HG03565 (cell line): Measurements from ENCODE around the gene SPAST.
"Not testable (repeated sequence)": the region's sequence is repeated elsewhere in the genome, so short reads cannot be mapped to it uniquely, and the experiment has no call there.

Source experiments
- ATAC-seq: cut with Tn5 transposase; IDR thresholded peaks from one replicate; pipeline ENCODE4 v1.9.1; 2021; ENCODE audit warnings: mild to moderate bottlenecking, moderate library complexity; ENCODE audit not compliant: unreplicated experiment

Gene SPAST

DNA sequence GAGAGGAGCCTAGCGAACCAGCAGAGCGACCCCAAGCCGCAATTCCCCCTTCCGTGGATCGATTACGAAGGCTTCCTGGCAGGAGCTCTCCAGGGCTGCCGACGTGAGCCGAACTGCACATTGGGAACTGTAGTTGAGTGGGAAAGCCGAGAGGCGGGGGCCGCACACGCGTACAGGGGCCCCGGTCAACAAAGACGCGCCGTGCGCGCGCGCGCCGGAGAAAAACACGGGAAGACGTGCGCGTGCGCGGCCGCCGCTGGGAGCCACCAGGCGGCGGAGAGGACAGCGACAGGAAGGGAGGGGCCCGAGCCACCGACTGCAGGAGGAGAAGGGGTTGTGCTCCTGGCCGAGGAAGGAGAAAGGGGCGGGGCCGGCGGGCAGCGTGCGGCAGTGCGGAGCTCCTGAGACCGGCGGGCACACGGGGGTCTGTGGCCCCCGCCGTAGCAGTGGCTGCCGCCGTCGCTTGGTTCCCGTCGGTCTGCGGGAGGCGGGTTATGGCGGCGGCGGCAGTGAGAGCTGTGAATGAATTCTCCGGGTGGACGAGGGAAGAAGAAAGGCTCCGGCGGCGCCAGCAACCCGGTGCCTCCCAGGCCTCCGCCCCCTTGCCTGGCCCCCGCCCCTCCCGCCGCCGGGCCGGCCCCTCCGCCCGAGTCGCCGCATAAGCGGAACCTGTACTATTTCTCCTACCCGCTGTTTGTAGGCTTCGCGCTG is at the start of gene SPAST:
Gene SPAST (plus strand): TSS at position 247 of the 711 bp plus-strand sequence. CDS start 276 bp downstream, at position 523.
- ATAC-seq: peak; percentile 91

DNA sequence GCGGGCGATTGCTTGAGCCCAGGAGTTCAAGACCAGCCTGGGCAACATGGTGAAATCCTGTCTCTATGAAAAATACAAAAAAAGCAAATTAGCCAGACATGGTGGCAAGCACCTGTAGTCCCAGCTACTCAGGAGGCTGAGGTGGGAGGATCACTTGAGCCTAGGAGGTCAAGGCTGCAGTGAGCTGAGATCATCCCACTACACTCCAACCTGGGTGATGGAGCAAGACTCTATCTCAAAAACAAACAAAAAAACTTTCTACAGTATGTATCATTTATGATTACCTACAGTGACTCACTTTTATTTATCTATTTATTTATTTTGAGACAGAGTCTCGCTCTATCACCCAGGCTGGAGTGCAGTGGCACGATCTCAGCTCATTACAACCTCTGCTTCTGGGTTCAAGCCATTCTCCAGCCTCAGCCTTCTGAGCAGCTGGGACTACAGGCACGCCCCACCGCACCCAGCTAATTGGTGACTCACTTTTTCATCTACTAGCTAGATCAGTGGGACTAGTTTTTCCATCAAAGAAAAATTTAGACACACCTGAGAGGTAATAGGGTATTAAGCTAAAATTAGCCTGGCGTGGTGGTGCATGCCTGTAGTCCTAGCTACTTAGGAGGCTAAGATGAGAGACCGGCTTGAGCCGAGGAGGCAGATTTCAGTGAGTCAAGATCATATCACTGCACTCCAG is 44.4 kb upstream of the SPAST start:
- ATAC-seq: not testable (repeated sequence)

DNA sequence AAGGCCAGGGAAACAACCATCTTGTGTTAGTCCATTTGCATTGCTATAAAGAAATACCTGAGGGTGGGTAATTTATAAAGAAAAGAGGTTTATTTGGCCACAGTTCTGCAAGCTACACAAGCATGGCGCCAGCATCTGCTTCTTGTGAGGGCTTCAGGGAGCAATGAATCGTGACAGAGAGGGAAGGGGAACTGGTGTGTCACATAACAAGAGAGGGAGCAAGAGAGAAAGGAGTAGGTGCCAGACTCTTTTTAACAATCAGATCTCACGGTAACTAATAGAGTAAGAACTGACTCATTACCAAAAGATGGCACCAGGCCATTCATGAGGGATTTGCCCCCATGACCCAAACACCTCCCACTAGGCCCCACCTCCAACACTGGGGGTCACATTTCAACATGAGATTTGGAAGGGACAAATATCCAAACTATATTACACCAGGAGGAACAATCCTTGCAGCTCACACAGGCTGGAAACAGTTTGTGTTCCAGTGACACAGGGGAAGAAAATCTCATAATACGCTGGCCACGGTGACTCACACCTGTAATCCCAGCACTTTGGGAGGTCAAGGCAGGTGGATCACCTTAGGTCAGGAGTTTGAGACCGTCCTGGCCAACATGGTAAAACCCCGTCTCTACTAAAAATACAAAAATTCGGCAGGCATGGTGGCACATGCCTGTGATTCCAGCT is 29.0 kb upstream of the SPAST start:
- ATAC-seq: not testable (repeated sequence)

DNA sequence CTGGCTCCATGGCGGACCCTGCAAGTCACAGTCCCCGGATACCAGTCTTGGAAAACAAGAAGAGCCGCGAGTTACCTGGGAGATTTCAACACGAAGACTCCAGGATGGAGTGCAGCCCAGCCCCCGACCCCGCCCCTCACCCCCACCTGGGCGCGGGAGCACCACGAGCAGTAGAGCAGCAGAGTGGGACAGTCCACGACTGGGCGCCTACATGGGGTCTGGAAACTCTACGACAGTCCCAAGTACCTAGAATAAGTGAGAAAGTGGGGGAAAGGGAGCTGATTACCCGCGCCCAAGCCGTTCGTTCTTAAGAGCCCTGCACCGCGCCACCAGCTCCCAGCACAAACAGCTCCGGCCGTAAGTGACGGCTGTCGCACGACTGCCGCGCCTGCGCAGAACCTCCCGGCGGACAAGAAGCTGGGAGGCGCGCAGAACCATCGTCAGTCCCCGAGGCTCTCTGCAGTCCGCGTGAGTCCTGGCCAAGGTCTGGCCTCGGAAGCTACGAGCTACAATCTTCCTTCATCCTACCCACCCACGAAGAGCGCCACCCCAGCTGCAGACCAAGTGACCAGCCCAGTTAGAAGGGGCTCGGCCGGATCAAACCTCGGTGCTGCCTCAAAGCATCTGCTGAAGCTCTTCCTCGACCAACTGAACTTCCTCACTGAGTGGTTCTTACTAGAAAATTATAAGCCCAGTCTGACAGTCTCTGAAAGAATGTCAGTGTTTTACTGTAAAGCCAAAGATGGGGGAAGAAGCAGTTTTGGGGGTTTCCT is 23.7 kb upstream of the SPAST start, which contains the start of gene DPY30:
Gene DPY30 (minus strand): TSS at position 359 of the 773 bp plus-strand sequence. CDS start 349 bp downstream, at position 10.
- ATAC-seq: peak; percentile 88

GRCh38 chr2:32043561-32043960 is 19.8 kb upstream of the SPAST start:
- no peak for ATAC-seq

GRCh38 chr2:32051836-32052439 is 11.4 kb upstream of the SPAST start:
- no peak for ATAC-seq

DNA sequence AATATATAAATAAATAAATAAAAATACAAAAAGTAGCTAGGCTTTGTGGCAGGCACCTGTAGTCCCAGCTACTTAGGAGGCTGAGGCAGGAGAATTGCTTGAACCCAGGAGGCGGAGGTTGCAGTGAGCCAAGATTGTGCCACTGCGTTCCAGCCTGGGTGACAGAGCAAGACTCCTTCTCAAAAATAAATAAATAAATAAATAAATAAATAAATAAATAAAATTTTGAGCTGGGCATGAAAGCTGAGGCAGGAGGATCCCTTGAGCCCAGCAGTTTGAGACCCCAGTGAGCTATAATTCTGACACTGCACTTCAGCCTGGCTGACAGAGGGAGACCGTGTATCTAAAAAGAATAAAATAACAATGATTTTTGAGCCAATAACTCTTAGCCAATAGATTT is 8.8 kb upstream of the SPAST start:
- not testable (repeated sequence) for ATAC-seq

DNA sequence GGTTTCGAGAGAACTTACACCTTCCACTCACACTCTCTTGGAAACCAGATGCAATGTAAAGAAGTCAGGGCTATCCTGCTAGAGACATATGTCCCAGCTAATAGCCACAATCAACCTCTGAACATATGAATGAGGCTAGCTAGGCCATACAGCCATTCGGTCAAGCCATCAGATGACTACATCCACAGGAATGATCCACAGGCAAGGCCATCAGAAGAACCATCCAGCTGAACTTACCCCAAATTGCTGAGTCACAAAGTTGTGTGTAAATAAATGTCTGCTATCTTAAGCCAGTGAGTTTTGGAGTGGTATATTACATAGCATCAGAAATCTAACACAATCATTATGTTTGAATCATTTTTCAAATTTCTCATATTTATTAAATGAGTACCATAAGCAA is 5.2 kb upstream of the SPAST start:
- no peak for ATAC-seq

DNA sequence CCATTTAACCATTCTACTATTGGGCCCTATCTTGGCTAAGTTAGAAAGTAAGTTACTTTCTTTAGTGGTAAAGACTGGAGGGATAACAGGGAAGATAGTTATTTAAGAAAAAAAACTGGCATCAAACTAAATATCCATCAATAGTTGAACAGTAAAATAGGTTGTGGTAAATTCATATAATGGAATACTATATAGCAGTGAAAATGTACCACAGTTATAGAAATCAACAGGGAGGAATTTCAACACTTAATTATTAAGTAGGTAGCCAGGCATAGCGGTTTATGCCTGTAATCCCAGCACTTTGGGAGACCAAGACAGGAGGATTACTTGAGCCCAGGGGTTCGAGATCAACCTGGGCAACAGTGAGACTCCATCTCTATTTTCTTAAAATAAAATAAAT is 3.1 kb upstream of the SPAST start:
- ATAC-seq: no peak

DNA sequence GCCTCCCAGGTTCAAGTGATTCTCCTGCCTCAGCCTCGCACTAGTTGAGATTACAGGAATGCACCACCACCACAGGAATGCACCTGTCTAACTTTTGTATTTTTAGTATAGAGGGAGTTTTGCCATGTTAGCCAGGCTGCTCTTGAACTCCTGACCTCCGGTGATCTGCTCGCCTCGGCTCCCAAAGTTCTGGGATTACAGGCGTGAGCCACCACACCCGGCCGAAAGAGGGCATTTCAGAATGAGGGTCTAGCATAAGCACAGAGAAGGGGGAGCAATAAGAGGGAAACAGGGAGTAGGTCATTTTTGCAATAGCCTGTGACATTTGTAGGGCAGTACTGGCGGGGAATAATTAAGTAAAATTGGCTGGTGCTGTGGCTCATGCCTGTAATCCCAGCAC is 1.9 kb upstream of the SPAST start:
- ATAC-seq: no peak

DNA sequence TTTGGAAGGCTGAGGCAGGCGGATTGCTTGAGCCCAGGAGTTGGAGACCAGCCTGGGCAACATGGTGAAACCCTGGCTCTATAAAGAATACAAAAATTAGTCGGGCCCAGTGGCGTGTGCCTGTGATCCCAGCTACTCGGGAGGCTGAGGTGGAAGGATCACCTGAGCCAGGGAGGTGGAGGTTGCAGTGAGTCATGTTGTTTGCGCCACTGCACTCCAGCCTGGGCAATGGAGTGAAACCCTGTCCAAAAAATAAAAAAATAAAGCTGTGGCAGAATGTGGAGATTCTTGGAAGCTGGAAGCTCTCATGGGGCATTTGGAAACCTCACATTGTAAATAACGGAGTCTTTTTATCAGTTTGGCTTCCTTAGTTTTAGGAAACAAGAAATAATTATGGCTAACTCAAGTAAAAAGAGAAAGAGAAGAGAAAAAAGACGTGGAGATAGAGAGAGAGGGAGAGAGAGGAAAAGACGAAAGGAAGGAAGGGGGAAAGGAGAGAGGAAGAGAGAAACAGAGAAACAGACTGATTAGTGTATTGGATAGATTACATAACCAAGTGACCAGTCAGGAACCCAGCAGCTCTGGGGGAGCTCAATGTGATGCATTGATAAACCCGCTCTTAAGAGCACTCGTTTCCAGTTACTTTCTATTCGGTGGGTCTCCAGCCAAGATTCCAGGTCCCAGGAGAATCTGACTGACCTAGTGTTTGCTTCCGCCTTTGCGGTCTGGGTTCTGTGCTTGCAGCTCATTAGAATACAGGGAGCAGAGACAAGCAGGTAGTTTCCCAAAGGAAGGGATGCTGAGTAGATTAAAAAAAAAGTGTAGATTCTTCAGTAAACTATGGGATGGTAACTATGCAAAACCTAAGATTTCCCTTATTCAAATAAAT is 1.1 kb upstream of the SPAST start:
- no peak for ATAC-seq

GRCh38 chr2:32064021-32064601 is 755 bp downstream of the SPAST start:
- ATAC-seq: peak; percentile 1

GRCh38 chr2:32064713-32065112 is 1.4 kb downstream of the SPAST start:
- no peak for ATAC-seq

DNA sequence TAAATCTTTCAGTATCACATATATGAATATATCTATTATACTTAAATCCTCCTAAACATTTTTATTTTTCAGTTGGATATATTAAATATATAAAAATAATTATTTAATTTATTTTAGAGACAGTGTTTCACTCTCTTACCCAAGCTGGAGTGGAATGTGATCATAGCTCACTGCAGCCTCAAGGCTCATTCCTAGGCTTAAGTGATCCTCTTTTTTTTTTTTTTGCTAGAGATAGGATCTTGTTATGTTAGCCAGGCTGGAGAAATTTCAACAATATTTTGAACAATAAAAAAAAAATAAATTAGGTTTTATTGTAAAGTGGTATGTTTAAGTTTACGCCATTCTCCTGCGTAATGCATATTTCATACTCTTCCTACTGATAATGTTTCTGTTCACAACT is 4.2 kb downstream of the SPAST start:
- ATAC-seq: no peak

- ATAC-seq: no peak
Measured at GRCh38 chr2:32074134-32074506, 10.8 kb downstream of the SPAST start.

GRCh38 chr2:32095671-32096070 is 32.3 kb downstream of the SPAST start:
- no peak for ATAC-seq

GRCh38 chr2:32108111-32108510 is 44.8 kb downstream of the SPAST start:
- ATAC-seq: no peak

DNA sequence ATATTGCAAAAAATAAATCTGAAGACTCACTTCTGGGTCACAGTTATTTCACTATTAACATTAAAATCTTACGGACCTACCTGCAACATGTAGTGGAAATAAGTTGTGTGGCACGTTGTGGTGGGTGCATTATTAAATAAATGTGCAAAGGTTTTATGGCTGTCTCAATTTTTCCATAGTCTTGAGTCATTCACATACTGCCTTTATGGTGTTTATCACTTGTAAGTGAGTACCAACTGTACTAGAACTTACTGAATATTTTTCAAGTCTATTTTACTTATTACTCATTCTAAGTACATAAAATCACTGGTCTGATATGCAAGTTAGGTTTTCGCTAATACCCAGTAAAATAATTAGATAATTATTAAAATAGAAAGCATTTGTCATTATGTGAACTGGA is 54.7 kb downstream of the SPAST start:
- ATAC-seq: no peak

GRCh38 chr2:32119161-32119560 is 55.8 kb downstream of the SPAST start:
- no peak for ATAC-seq
